GM21526 (cell line): Measurements from ENCODE around the gene PDE1C.
A peak's percentile ranks its signal among the peaks of the same experiment; 100 is the strongest.

Source experiments
- ATAC-seq: cut with Tn5 transposase; IDR thresholded peaks from one replicate; pipeline ENCODE4 v1.9.1; 2021; ENCODE audit warnings: moderate library complexity; ENCODE audit not compliant: unreplicated experiment, low FRiP score

Gene PDE1C

GRCh38 chr7:31788883-31789680 lies 281.1 kb downstream of the PDE1C start:
- ATAC-seq = no peak

GRCh38 chr7:31788445-31788844 lies 281.8 kb downstream of the PDE1C start:
- ATAC-seq = no peak

- ATAC-seq = no peak
Observed at GRCh38 chr7:31786326-31786725, 283.9 kb downstream of the PDE1C start.

- no peak for ATAC-seq
Observed at GRCh38 chr7:31785101-31785500, 285.1 kb downstream of the PDE1C start.

- ATAC-seq = no peak
Observed at GRCh38 chr7:31783221-31783620, 287.0 kb downstream of the PDE1C start.

- peak; percentile 90 for ATAC-seq
Observed at GRCh38 chr7:31782411-31782991, 287.7 kb downstream of the PDE1C start.

GRCh38 chr7:31778296-31778695 lies 291.9 kb downstream of the PDE1C start:
- ATAC-seq = no peak

- ATAC-seq = no peak
Observed at GRCh38 chr7:31776616-31777015, 293.6 kb downstream of the PDE1C start.

GRCh38 chr7:31775556-31775955 lies 294.7 kb downstream of the PDE1C start:
- ATAC-seq = no peak

- ATAC-seq = no peak
Observed at GRCh38 chr7:31772211-31772610, 298.0 kb downstream of the PDE1C start.

GRCh38 chr7:31767686-31768358 lies 302.4 kb downstream of the PDE1C start:
- ATAC-seq = no peak

- no peak for ATAC-seq
Observed at GRCh38 chr7:31764462-31764861, 305.7 kb downstream of the PDE1C start.

- ATAC-seq = no peak
Observed at GRCh38 chr7:31763548-31763947, 306.7 kb downstream of the PDE1C start.

- no peak for ATAC-seq
Observed at GRCh38 chr7:31761646-31762045, 308.6 kb downstream of the PDE1C start.

GRCh38 chr7:31758755-31759154 lies 311.5 kb downstream of the PDE1C start:
- no peak for ATAC-seq

- ATAC-seq = no peak
Observed at GRCh38 chr7:31751726-31752125, 318.5 kb downstream of the PDE1C start.

- no peak for ATAC-seq
Observed at GRCh38 chr7:31748084-31748483, 322.1 kb downstream of the PDE1C start.

- ATAC-seq = no peak
Observed at GRCh38 chr7:31747553-31747952, 322.7 kb downstream of the PDE1C start.

- peak; percentile 89 for ATAC-seq
Observed at GRCh38 chr7:31744294-31744874, 325.8 kb downstream of the PDE1C start.

- no peak for ATAC-seq
Observed at GRCh38 chr7:31741852-31742251, 328.4 kb downstream of the PDE1C start.
